Hippocampal formation (tissue), 2 donors: ENCODE measurements around the gene GREM2.
A peak's percentile ranks its signal among the peaks of the same experiment; 100 is the strongest.

Experiments used
- DNase-seq, 2 donors: peaks; one replicate each; lab custom pipeline; 2025; lab: John Stamatoyannopoulos, UW

GREM2 gene

DNA sequence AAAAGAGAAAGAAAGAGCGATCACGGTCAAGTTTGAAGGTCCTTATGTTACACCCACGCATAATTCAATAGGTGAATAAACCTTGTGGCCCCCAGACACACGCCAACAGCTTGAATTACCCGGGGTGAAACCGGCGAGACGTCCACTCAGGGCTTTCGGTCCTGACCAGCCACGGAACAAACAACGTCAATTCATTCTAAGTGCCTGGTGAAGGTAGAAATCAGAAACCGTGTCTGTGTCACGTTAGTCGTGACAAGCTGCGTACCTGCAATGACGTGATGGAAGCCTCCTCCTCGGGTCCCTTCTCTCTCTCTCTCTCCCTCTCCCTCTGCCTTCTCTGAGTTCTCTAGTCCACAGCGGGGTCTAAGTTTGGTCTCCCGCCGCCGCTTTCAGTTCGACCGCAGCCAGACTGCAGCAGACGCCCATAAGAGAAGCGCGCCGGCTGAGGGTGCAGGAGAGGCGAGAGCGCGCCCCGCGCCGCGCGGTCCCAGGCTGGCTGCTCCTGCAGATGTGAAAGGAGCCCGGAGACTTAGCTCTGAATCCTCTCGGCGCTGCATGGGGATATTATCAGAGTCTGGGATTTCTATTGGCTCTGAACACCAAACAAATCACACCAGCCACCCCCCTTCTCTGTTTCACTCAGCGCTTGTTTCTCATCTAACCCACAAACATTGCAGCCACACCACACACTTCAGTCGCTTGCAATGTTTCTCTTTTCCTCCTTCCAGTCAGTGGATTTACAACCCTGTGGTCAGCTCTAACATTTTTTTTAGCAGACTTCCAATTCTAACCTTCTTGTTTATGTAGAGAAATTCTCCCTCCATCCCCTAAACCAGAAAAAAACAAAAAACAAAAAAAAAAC lies at the start of gene GREM2:
Gene GREM2, minus strand, starts transcription at position 537 of the 862 bp plus-strand sequence. CDS start 118,680 bp downstream, outside the sequence.
- peak; percentile 12 to 30 for DNase-seq

DNA sequence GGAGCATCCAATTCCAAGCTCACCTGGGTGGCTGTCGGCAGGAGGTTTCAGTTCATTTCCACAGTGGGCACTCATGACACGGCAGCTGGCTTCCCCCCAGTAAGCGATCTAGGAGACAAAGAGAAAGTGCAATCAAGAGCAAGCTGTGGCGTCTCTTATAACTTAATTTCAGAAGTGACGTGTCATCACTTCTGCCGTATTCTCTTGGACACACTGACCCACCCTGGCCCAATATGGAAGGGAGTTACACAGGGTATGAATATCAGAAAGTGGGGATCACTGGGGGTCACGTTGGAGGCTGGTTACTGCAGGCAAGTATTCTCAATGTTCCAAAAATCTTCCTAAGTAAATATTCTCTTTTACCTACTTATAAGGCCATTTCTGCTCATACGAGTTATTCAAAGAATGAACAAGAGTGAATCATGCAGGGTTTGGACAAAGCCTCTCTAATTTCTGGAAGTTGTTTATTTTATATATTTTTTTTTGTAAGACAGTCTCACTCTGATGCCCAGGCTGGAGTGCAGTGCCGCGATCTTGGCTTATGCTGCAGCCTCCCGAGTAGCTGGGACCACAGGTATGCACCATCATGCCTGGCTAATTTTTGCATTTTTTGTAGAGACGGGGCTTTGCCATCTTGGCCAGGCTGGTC lies 46.5 kb upstream of the GREM2 start:
- no peak for DNase-seq

DNA sequence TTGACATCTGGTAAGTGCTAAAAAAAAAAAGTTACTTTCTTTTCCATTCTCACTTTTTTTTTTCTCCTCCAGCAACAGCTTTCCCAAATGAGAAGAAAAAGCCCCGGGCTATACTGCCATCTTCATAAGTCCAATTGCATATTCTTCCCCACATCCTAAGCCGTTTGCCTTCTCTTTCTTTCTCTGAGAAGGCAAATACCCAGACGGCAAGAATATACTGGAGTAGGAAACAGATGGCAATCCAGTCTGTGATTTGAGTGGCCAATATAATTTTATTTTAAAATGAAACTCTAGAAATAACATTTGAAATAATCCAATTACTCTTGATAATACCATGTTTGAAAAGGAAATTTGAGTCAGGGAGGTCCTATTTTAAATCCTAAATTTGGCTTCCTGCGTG lies 44.6 kb upstream of the GREM2 start:
- no peak for DNase-seq

DNA sequence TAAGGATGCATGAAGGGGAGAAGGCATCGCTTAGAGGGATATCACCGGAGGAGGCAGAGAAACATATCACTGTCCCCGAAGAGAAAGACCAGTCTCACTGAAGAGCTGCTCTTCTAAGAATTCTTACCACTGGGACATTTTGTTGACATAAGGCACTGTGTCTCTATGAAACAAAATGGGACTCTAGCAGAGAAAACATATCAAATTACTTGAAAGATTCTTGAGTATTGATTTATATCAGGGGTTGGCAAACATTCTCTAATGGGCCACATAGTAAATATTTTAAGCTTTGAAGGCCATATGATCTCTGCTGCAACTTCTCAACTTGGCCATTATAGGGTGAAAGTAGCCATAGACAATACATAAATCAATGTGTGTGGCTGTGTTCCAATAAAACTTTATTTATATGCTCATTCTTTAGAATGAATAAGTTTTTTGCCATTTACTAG lies 41.0 kb upstream of the GREM2 start:
- no peak for DNase-seq

DNA sequence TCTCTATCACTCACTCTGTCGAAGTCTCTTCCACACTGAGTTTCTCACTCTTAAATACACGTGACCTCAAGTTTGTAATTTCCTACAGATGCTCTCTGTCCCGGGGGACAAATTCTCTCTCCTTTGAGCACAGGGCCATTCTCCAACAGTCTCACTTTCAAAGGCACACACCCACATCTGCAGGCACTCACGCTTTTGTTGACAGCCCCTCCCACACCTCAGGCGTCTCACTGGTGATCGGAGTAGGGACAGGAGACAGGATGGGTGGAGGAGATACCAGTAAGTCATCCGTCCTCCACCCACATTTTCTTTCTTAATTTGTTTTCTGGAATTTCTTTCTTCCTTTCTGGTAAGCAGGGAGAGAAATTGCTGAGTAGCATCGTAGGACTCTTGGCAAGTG lies 40.6 kb upstream of the GREM2 start:
- no peak for DNase-seq

DNA sequence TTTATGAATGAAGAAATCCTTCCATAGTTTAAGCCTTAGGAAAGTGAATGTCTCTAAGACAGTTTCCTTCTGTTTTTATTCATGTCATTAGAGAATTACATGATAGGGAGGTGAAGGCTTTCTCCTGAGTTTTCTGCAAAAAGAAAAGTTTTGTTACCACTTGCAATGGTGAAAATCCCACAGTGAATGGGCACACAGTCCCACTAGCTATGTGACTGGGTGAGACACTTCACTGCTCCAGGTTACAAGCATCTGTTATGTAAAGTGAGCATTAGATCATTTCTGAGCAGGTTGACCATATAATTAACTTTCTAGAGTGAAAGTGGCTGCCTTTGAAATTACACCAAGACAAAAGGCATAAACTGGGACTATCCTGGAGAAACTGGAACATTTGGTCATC lies 38.9 kb upstream of the GREM2 start:
- no peak for DNase-seq

DNA sequence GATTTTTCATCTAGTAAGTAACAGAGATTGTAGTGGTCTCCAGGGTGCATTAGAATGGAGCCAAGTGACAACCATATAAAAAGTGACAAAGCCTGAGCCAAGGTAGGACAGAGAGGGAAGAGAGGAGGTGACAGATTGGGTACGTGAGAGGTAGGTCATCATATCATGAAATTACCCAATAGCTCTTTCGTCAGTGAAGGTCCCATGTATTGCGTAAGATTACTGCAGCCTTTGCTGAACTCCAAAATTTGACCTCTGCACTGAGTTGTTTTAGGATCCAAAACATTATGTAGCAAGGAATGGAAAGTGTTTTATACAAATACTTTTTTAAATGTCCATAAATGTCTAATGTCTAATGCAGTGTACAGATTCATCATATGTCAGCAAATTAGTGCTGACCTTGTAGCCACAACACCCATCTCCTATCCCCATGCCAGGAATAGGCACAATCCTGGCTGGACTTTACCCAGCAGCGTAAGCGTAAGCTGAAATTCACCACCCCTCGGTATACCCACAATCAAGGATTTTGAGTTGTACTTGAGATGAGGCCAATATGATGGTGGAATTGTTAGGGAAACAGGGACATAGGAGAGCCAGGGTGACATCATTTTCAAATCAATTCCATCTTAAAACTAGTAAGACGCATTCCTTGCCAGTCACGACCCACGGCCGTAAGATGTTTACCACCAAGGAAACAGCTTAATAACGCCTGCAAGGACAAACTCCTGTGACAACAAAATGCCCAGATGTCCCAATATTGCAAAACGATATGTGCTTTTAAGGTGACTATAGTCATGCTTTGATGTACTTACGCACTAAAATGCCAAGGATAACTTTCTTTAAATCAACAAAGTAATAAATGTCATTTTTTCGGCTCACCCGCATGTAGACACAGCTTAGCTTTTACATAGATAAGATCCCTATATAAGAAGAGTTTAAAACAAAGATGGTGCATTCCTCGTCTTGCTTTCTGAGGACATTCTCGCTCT lies 38.1 kb upstream of the GREM2 start:
- no peak for DNase-seq

DNA sequence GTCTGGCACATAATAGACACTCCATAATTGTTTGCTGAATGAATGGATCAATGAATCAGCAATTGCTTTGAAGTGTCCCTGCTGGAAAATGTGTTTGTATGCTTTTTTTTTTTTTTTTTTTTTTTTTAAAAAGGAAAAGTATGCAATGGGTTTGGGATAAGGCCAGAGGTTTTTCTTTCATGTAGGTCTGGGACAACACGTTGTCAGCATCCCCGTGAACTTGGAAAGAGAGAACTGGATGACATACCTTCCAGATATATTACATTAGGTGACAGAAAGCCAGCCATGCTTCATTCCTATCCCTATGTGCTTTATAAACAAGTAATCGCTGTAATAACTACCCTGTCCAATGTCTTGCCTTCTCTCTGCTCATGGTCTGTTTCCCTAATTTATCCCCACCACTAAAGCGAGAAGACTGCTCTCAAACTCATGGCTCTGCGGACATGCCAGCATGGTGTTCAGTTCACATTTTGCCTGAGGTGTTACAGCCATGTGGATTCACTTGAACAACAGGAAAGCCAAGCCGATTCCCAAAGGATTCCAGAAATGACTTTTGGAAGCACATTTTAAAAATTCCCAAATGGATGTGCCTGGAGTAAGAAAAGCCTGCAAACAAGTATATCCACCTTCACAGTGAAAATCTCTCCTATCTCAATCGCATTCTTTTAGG lies 34.8 kb upstream of the GREM2 start:
- no peak for DNase-seq

DNA sequence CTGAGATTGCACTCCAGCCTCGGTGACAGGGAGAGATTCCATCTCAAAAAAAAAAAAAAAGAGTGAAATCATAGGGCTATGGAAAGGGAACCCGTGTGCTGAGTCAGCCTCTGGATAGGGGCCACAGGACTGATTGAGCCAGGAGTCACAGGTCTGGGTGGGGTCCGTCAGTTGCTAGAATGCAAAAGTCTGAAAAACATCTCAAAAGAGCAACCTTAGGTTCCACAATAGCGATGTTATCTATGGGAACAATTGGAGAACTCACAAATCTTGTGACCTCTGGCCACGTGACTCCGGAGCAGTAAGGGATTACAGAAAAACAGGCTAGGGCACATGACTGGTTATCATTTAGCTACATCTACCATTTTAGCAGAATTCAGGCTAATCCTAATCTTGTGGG lies 32.8 kb upstream of the GREM2 start:
- DNase-seq: no peak

DNA sequence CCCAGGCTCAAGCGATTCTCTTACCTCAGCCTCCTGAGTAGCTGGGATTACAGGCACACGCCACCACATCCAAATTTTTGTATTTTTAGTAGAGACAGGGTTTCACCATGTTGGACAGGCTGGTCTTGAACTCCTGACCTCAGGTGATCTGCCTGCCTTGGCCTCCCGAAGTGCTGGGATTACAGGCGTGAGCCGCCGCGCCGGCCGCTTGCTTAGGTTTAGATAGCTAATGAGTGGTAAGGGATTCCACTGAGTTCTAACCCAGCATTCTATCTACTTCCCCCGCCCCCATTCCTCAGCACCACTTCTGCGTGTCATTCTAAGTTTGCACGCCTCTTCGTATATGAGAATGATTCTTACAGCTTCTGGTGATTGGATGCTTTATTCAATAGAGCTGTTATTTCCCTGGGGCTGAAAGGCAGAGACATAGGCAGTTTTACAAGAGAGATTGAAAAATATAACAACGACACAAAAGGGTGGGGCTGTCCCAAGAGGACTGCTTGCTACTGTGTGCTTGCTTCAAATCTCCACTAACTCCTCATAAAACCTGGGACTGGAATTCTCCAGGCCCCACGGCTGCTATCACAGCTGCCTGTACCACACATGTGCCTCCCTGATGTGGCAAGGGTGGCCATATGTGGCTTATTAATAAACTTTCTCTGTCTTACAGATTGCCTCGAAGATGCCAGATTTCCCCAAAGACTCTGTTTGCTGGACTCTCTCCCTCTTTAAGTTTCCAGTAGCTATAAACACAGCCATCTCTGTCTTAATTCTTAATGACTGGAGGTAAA lies 23.7 kb upstream of the GREM2 start:
- DNase-seq: no peak

DNA sequence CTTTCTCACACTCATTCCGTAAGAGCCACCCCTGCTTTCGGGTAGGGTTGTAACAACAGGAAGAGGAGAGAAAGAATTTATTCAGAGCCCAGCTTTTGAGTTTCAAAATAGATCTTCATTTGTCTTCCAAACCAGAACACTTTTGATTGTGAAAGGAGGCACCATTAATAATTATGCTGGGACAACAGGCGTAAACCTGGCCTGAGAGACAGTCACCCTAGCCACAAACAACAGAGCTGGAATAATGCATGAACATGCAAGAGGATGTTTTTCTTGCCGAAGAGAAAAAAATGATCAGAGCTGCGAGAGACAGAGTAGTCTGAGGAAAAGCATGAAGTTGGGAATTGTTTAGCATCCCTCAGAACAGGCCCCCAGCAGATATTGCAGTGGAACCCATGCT lies 18.5 kb upstream of the GREM2 start:
- DNase-seq: no peak

DNA sequence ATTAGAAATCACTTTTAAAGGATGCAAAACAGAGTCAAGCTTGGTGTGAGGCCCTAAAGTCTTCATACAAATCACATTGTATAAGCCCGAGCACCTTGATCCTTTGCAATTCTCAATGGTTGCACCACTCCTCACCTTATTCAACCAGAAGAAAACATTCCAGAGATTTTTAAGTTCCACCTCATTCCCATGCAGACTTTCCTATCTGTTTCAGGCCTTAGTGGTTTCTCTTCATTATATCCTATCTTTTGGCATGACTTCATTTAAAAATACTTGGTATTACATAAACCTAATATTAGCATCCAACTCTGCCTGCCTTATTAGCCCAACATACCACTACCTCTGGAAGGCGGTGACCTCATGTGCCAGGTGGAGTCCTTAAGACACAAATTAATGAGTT lies 9.3 kb upstream of the GREM2 start:
- no peak for DNase-seq

DNA sequence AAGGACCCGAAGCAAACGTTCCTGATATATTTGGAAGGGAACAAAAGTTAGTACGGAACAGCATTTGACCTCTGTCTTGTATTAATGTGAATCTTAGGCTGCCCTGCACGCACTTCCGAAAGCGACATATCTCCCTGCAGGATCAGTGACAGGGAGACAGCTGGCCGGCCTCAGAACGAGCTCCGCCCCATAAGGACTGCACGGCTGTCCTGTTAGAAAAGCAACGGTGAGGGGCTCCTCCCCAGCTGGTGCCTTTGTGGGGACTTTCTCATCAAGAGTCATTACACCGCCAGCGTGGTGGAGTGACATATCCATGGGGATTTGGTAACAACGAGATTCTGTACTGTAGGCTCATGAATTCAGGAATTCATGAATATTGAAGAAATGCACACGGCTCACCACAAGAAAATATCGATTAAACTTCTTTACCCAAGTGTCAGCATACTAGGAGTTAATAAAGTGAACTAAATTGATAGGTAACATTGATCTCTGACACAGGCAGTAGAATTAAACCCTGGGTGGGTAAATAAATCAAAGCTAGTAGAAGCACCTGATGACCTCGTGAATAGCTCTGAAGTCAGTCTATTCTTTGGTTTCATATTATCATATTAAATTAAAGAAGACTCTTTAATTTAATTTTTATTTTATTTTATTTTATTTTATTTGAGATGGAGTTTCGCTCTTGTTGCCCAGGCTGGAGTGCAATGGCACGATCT lies 8.1 kb upstream of the GREM2 start:
- DNase-seq: no peak

DNA sequence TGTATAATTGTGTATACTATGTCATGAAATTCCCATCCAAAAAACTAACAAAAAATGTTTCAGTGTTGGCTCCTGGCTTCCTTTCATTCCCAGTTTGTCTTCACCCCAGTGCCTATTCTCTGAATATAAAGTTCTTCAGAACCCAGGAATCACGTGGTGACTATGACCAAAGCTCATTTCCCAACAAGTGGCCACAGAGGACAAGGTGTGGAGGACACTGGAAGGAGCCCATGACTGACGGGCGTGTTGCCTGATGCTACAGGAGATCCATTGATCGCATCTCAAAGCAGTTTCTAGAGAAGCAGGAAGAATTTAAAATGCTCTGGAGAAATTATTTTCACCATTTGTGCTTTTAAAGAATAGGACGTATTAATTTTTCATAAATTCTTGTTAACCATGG lies 7.4 kb upstream of the GREM2 start:
- DNase-seq: no peak

DNA sequence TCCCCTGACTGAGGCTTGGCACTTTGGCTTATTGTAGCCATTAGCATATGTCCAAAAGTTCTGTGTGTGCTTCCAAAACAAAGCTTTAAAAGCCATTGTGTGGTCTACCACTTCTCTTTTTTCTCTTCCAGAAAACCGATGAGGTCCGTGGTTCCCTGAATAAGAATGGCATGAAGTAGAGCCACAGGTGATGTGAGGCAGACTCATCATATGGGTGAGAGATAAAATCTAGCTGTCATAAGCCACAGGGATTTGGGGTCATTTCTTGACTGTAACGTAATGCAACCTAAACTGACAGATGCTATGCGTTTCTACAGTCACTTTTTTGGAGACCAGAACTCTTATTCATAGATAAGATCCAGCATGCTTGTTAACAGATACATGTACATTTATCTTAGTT lies 7.0 kb upstream of the GREM2 start:
- DNase-seq: no peak

DNA sequence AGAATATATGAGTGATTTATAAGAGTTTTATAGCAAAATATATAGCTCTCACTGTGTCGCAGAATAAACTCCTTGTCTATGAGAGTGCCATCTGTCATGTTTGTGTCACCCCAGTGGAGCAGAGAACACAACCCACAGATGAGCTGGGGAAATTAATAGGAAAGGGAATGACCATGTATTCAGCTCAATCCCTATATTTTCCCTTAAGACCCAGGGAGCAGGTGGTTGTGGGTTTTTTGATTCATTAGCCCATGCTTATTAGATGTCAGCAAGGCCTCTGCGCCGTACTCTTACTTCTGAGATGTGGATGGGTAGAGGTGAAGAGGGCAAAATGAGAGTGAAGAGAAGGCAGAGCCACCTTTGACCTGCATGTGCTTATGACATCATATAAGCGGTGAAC lies 4.1 kb upstream of the GREM2 start:
- no peak for DNase-seq

DNA sequence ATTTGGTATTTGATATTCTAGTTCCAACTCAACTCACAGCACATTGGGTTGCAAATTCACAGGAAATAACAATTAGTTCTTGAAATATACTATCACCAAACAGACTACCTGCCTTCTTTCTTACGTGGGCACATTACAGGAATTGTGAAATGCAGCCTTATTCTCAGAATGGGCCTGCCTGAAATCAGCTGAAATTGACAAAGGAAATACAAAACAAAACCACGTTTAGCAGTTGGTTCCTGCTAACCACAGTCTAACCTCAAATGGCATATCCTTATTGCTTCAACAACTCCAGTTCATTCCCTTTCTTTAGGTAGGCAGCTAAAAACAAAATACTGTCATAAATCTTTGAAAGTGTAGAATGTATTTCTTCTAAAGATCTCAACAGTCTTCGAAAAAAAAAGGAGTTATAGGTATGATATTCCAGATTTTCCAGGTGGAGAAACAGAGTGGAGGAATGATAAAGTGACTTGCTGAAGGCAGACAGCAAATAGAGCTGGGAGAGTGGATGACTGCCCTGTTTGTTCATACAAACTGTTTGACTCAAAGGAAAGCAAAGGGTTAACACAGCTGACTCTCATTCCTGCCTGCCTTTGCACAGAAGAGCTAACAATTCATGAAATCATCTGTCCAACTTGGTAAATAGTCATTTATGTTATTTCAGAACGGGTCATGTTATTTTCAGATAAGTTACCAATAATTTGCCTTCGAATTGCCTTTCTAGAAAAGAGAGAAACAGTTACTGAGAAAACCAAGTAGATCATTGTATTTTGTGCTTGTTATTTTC lies 1.6 kb upstream of the GREM2 start:
- no peak for DNase-seq

DNA sequence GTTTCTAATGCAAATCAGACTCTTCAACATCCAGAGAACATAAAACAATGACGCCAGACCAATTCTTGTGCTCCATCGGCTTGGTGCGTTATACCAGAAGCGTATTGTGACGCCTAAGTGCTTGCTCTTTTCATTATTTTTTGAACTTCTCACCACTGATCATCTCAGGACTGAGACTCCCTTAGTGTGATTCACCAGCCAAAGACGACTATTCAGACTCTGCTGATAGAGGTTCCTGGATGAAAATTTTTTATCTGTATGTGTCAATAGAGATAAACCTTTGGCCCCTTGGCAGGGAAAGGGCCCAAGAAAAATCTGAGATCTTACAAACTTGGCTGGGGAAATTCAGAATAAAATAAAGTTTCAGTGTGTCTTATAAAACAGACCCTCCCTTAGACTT lies 856 bp upstream of the GREM2 start:
- DNase-seq: no peak

DNA sequence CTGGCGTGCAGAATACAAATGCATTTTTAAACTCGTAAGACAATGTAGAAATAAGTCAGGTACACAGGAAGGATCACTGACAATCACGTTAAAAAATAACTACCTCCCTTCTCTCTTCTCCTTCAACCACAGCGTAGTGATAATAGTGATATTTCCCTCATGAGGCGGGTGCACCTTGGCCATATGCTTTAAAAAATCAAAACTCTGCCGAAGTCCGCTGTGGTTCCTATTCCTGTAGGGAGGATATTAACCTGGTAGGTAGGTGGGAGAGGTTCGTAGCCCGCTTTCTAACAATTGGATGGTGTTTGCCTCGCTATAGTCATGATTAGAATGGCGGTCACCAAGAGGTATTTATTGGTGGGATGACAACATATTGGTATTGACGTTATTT lies 732 bp downstream of the GREM2 start:
- no peak for DNase-seq
